GM23338 (cell line): Measurements from ENCODE around the gene CCT6A.

Experiments used
- CREB1 ChIP-seq: fragments of 250-450 bp; sonication (Bioruptor Pico); IDR thresholded peaks from 2 replicates; pipeline ENCODE4 v1.5.0; 2020; ENCODE audit warnings: low read depth, mild to moderate bottlenecking, moderate library complexity
- CTCF ChIP-seq, 2 experiments: fragments of 200-600 bp in 1 of 2; sonication (generic) in 1 of 2; conservative IDR thresholded peaks; 2 replicates each; pipeline versions ENCODE4 v1.5.1 to v1.6.1; 2016 to 2017; ENCODE audit warnings: antibody characterized with exemption in 2 of 2, low read depth in 2 of 2, mild to moderate bottlenecking in 2 of 2, moderate library complexity in 1 of 2
- ETS1 ChIP-seq: IDR thresholded peaks from 2 replicates; pipeline ENCODE4 v1.6.1; 2016; ENCODE audit warnings: antibody characterized with exemption
- EZH2 ChIP-seq: fragments of 200-600 bp; sonication (generic); IDR thresholded peaks from one replicate; pipeline ENCODE4 v1.8.0; 2017; ENCODE audit warnings: antibody characterized with exemption, mild to moderate bottlenecking, low read depth; ENCODE audit not compliant: unreplicated experiment
- EZH2phosphoT487 ChIP-seq: fragments of 200-600 bp; sonication (generic); IDR thresholded peaks from one replicate; pipeline ENCODE4 v1.8.1; 2018; ENCODE audit warnings: antibody characterized with exemption; ENCODE audit not compliant: unreplicated experiment
- JUNB ChIP-seq: IDR thresholded peaks from one replicate; pipeline ENCODE4 v1.6.1; 2016; ENCODE audit warnings: antibody characterized with exemption; ENCODE audit not compliant: unreplicated experiment
- NANOG ChIP-seq: IDR thresholded peaks from 2 replicates; pipeline ENCODE4 v1.6.1; 2016; ENCODE audit warnings: antibody characterized with exemption, borderline replicate concordance
- POLR2AphosphoS5 ChIP-seq: IDR thresholded peaks from 2 replicates; pipeline ENCODE4 v1.6.1; 2016; ENCODE audit warnings: antibody characterized with exemption, low read depth
- REST ChIP-seq: IDR thresholded peaks from one replicate; pipeline ENCODE4 v1.6.1; 2018; ENCODE audit warnings: antibody characterized with exemption; ENCODE audit not compliant: unreplicated experiment
- STAT1 ChIP-seq: IDR thresholded peaks from one replicate; pipeline ENCODE4 v1.6.1; 2016; ENCODE audit warnings: antibody characterized with exemption; ENCODE audit not compliant: unreplicated experiment
- ZNF114 ChIP-seq: fragments of 250-450 bp; sonication (Bioruptor Pico); IDR thresholded peaks from 2 replicates; pipeline ENCODE4 v1.5.0; 2020; ENCODE audit warnings: mild to moderate bottlenecking, moderate library complexity
- ZNF331 ChIP-seq: fragments of 250-450 bp; sonication (Bioruptor Pico); IDR thresholded peaks from 2 replicates; pipeline ENCODE4 v1.5.0; 2020; ENCODE audit warnings: low read depth, mild to moderate bottlenecking, moderate library complexity

GRCh38 chr7:56023500-56023899, 28.1 kb upstream of the CCT6A start:
- no peak for TF ChIP-seq REST
- TF ChIP-seq CTCF (conservative IDR thresholded peaks at IDR 0.05; ENCODE audit: low read depth in 2 of 2), result no peak
- no peak for TF ChIP-seq STAT1
- no peak for TF ChIP-seq POLR2AphosphoS5
- TF ChIP-seq ETS1, result no peak
- no peak for TF ChIP-seq EZH2
- TF ChIP-seq CREB1 (CRISPR knock-in tag), result no peak
- no peak for TF ChIP-seq JUNB
- no peak for TF ChIP-seq EZH2phosphoT487
- no peak for TF ChIP-seq NANOG
- TF ChIP-seq ZNF114 (CRISPR knock-in tag), result no peak
- no peak for TF ChIP-seq ZNF331
